ENCODE data around the gene SUSD4. TPM values are rescaled to one million over a fixed set of nuclear protein-coding genes. Genes with fewer than 3 reads are reported as not detected.

The SUSD4 gene
- total and polyA plus RNA-seq, 7 experiments from 2014 or later: 0.10 to 21.5 (median 7.7) TPM

GRCh38 chr1:223266632-223267172, 97.3 kb downstream of the SUSD4 start:
- peaks cover 0 to 39% (median 12%) of the 10 kb centered on the region in 5 donors for H3K36me3 Mint-ChIP-seq
- no peak overlapping the region for H3K27ac ChIP-seq (ENCODE audit: low read depth, low read length)
- ATAC-seq (no peak), DNase-seq (no peak)
- ChIA-PET CTCF (no interaction called here), POLR2A (interaction anchor here (0.6 kb wide), 1 partner anchor 25 kb away, joined by 3 read pairs; no protein-coding TSS in a partner anchor)
- peaks cover 0 to 8% (median 0%) of the 10 kb centered on the region in 3 experiments for H3K36me3 ChIP-seq (ENCODE audit: control insufficient read depth in 2 of 3, insufficient read depth in 3 of 3, low read length in 3 of 3)
- intact Hi-C loops (cut with micrococcal nuclease): no loop called here
- peaks cover 0 to 3% (median 0%) of the 10 kb centered on the region in 11 donors for H3K9me3 Mint-ChIP-seq
- H3K4me1 Mint-ChIP-seq: peaks cover 0 to 16% (median 13%) of the 10 kb centered on the region in 7 donors
- peaks cover 0 to 4% (median 0%) of the 10 kb centered on the region in 5 donors for H3K27me3 Mint-ChIP-seq
- no peaks in the 10 kb centered on the region for H3K27me3 ChIP-seq (ENCODE audit: control insufficient read depth in 2 of 2, insufficient read depth in 2 of 2, low read length in 2 of 2)
- no peaks in the 10 kb centered on the region for H3K4me1 ChIP-seq (ENCODE audit: control insufficient read depth in 2 of 2, insufficient read depth in 2 of 2, low read length in 2 of 2)
- H3K4me3 ChIP-seq (ENCODE audit: low read length): no peak overlapping the region
- no peak overlapping the region for H3K4me3 Mint-ChIP-seq
- H3K27ac Mint-ChIP-seq: peak overlapping the region in 1 of 9 donors; percentile 30
- H3K9me3 ChIP-seq (ENCODE audit: control insufficient read depth in 2 of 3, low read length in 3 of 3): no peaks in the 10 kb centered on the region

GRCh38 chr1:223264983-223265908, 98.7 kb downstream of the SUSD4 start:
- Histone ChIP-seq H3K36me3 (ENCODE audit: control insufficient read depth in 2 of 3, insufficient read depth in 3 of 3, low read length in 3 of 3) (peaks cover 0 to 8% (median 0%) of the 10 kb centered on the region in 3 experiments), H3K27ac (ENCODE audit: low read depth, low read length) (no peak overlapping the region), H3K4me3 (ENCODE audit: low read length) (no peak overlapping the region), H3K27me3 (ENCODE audit: control insufficient read depth in 2 of 2, insufficient read depth in 2 of 2, low read length in 2 of 2) (no peaks in the 10 kb centered on the region), H3K9me3 (ENCODE audit: control insufficient read depth in 2 of 3, low read length in 3 of 3) (no peaks in the 10 kb centered on the region), H3K4me1 (ENCODE audit: control insufficient read depth in 2 of 2, insufficient read depth in 2 of 2, low read length in 2 of 2) (no peaks in the 10 kb centered on the region)
- peaks cover 0 to 3% (median 0%) of the 10 kb centered on the region in 11 donors for H3K9me3 Mint-ChIP-seq
- intact Hi-C loops (cut with micrococcal nuclease): no loop called here
- H3K4me3 Mint-ChIP-seq: no peak overlapping the region
- DNase-seq (no peak), ATAC-seq (no peak)
- H3K4me1 Mint-ChIP-seq: peaks cover 0 to 16% (median 13%) of the 10 kb centered on the region in 7 donors
- H3K27ac Mint-ChIP-seq: peak overlapping the region in 1 of 9 donors; percentile 57
- POLR2A ChIA-PET: no interaction called here
- H3K27me3 Mint-ChIP-seq: peaks cover 0 to 4% (median 0%) of the 10 kb centered on the region in 5 donors
- CTCF ChIA-PET: no interaction called here
- peaks cover 0 to 39% (median 15%) of the 10 kb centered on the region in 5 donors for H3K36me3 Mint-ChIP-seq

GRCh38 chr1:223264529-223264928, 99.4 kb downstream of the SUSD4 start:
- Histone ChIP-seq H3K9me3 (ENCODE audit: control insufficient read depth in 2 of 3, low read length in 3 of 3) (no peaks in the 10 kb centered on the region), H3K27me3 (ENCODE audit: control insufficient read depth in 2 of 2, insufficient read depth in 2 of 2, low read length in 2 of 2) (no peaks in the 10 kb centered on the region), H3K36me3 (ENCODE audit: control insufficient read depth in 2 of 3, insufficient read depth in 3 of 3, low read length in 3 of 3) (peaks cover 0 to 8% (median 0%) of the 10 kb centered on the region in 3 experiments), H3K4me1 (ENCODE audit: control insufficient read depth in 2 of 2, insufficient read depth in 2 of 2, low read length in 2 of 2) (no peaks in the 10 kb centered on the region), H3K27ac (ENCODE audit: low read depth, low read length) (no peak overlapping the region), H3K4me3 (ENCODE audit: low read length) (no peak overlapping the region)
- Mint-ChIP-seq H3K36me3 (peaks cover 0 to 43% (median 17%) of the 10 kb centered on the region in 5 donors), H3K27ac (peak overlapping the region in 1 of 9 donors; percentile 34), H3K4me1 (peaks cover 0 to 12% (median 11%) of the 10 kb centered on the region in 7 donors), H3K9me3 (peaks cover 0 to 3% (median 0%) of the 10 kb centered on the region in 11 donors), H3K27me3 (peaks cover 0 to 4% (median 0%) of the 10 kb centered on the region in 5 donors), H3K4me3 (no peak overlapping the region)
- DNase-seq: no peak
- POLR2A ChIA-PET: no interaction called here
- CTCF ChIA-PET: no interaction called here
- ATAC-seq: no peak
- intact Hi-C loops (cut with micrococcal nuclease): no loop called here

- Mint-ChIP-seq H3K27me3 (peaks cover 0 to under 1% (median 0%) of the 10 kb centered on the region in 5 donors), H3K27ac (no peak overlapping the region), H3K4me1 (peaks cover 0 to 8% (median 0%) of the 10 kb centered on the region in 7 donors), H3K9me3 (peaks cover 0 to 3% (median 0%) of the 10 kb centered on the region in 11 donors), H3K36me3 (peaks cover 0 to 43% (median 12%) of the 10 kb centered on the region in 5 donors), H3K4me3 (no peak overlapping the region)
- H3K4me3 ChIP-seq (ENCODE audit: low read length): no peak overlapping the region
- H3K27ac ChIP-seq (ENCODE audit: low read depth, low read length): no peak overlapping the region
- H3K9me3 ChIP-seq (ENCODE audit: control insufficient read depth in 2 of 3, low read length in 3 of 3): no peaks in the 10 kb centered on the region
- H3K36me3 ChIP-seq (ENCODE audit: control insufficient read depth in 2 of 3, insufficient read depth in 3 of 3, low read length in 3 of 3): peaks cover 0 to 2% (median 0%) of the 10 kb centered on the region in 3 experiments
- DNase-seq (no peak), ATAC-seq (no peak)
- no peaks in the 10 kb centered on the region for H3K27me3 ChIP-seq (ENCODE audit: control insufficient read depth in 2 of 2, insufficient read depth in 2 of 2, low read length in 2 of 2)
- CTCF ChIA-PET: no interaction called here
- H3K4me1 ChIP-seq (ENCODE audit: control insufficient read depth in 2 of 2, insufficient read depth in 2 of 2, low read length in 2 of 2): no peaks in the 10 kb centered on the region
- intact Hi-C loops (cut with micrococcal nuclease): no loop called here
- POLR2A ChIA-PET: no interaction called here
Measured at GRCh38 chr1:223261914-223262313, 102.1 kb downstream of the SUSD4 start.

GRCh38 chr1:223260712-223261111, 103.3 kb downstream of the SUSD4 start:
- Mint-ChIP-seq H3K4me3 (no peak overlapping the region), H3K27me3 (no peaks in the 10 kb centered on the region), H3K27ac (no peak overlapping the region), H3K9me3 (peaks cover 0 to 3% (median 0%) of the 10 kb centered on the region in 11 donors), H3K4me1 (peaks cover 0 to 8% (median 0%) of the 10 kb centered on the region in 7 donors), H3K36me3 (peaks cover 0 to 43% (median 4%) of the 10 kb centered on the region in 5 donors)
- no peak for ATAC-seq
- H3K27me3 ChIP-seq (ENCODE audit: control insufficient read depth in 2 of 2, insufficient read depth in 2 of 2, low read length in 2 of 2): no peaks in the 10 kb centered on the region
- ChIA-PET POLR2A (interaction anchor here (0.6 kb wide), 1 partner anchor 119 kb away, joined by 3 read pairs; no protein-coding TSS in a partner anchor), CTCF (no interaction called here)
- no peaks in the 10 kb centered on the region for H3K4me1 ChIP-seq (ENCODE audit: control insufficient read depth in 2 of 2, insufficient read depth in 2 of 2, low read length in 2 of 2)
- intact Hi-C loops (cut with micrococcal nuclease): no loop called here
- no peaks in the 10 kb centered on the region for H3K9me3 ChIP-seq (ENCODE audit: control insufficient read depth in 2 of 3, low read length in 3 of 3)
- no peaks in the 10 kb centered on the region for H3K36me3 ChIP-seq (ENCODE audit: control insufficient read depth in 2 of 3, insufficient read depth in 3 of 3, low read length in 3 of 3)
- no peak overlapping the region for H3K4me3 ChIP-seq (ENCODE audit: low read length)
- DNase-seq: no peak
- no peak overlapping the region for H3K27ac ChIP-seq (ENCODE audit: low read depth, low read length)

GRCh38 chr1:223259462-223259861, 104.5 kb downstream of the SUSD4 start:
- ATAC-seq: no peak
- Histone ChIP-seq H3K27me3 (ENCODE audit: control insufficient read depth in 2 of 2, insufficient read depth in 2 of 2, low read length in 2 of 2) (no peaks in the 10 kb centered on the region), H3K4me1 (ENCODE audit: control insufficient read depth in 2 of 2, insufficient read depth in 2 of 2, low read length in 2 of 2) (no peaks in the 10 kb centered on the region), H3K4me3 (ENCODE audit: low read length) (no peak overlapping the region), H3K9me3 (ENCODE audit: control insufficient read depth in 2 of 3, low read length in 3 of 3) (no peaks in the 10 kb centered on the region), H3K27ac (ENCODE audit: low read depth, low read length) (no peak overlapping the region), H3K36me3 (ENCODE audit: control insufficient read depth in 2 of 3, insufficient read depth in 3 of 3, low read length in 3 of 3) (no peaks in the 10 kb centered on the region)
- peaks cover 0 to 2% (median 0%) of the 10 kb centered on the region in 5 donors for H3K27me3 Mint-ChIP-seq
- peak overlapping the region in 2 of 9 donors; percentile 6 to 10 for H3K27ac Mint-ChIP-seq
- CTCF ChIA-PET: interaction anchor here (0.8 kb wide), 1 partner anchor 126 kb away, joined by 3 read pairs; no protein-coding TSS in a partner anchor
- peaks cover 0 to 39% (median 4%) of the 10 kb centered on the region in 5 donors for H3K36me3 Mint-ChIP-seq
- POLR2A ChIA-PET: no interaction called here
- peaks cover 0 to 3% (median 0%) of the 10 kb centered on the region in 11 donors for H3K9me3 Mint-ChIP-seq
- DNase-seq: no peak
- peaks cover 0 to 8% (median 4%) of the 10 kb centered on the region in 7 donors for H3K4me1 Mint-ChIP-seq
- intact Hi-C loops (cut with micrococcal nuclease): no loop called here
- H3K4me3 Mint-ChIP-seq: no peak overlapping the region

Measured in naive thymus-derived CD4-positive, alpha-beta T cell (primary cell).